GM23338 (cell line): Measurements from ENCODE around the gene RFX4. TPM values are rescaled to one million over a fixed set of nuclear protein-coding genes. Genes with fewer than 3 reads are reported as not detected.
A peak's percentile ranks its signal among the peaks of the same experiment; 100 is the strongest.

ENCODE experiments used
- ATAC-seq: fragments of 200-7000 bp; cut with Tn5 transposase; 3 replicates; pipeline ENCODE4 v1.9.1; 2020
- DNase-seq: peaks from one replicate; pipeline ENCODE4 v3.0.0-alpha.2; 2015; ENCODE audit warnings: low spot score
- H2AFZ ChIP-seq: fragments of 200-600 bp; sonication (generic); 2 replicates; pipeline ENCODE4 v1.8.0; 2016; ENCODE audit warnings: antibody characterized with exemption, mild to moderate bottlenecking, moderate library complexity
- H3F3A ChIP-seq: fragments of 200-600 bp; sonication (generic); replicated peaks from 2 replicates; pipeline ENCODE4 v1.8.0; 2017; ENCODE audit warnings: antibody characterized with exemption, mixed run types, low read depth
- H3K27ac ChIP-seq: fragments of 200-600 bp; sonication (generic); 2 replicates; pipeline ENCODE4 v1.6.1; 2016; ENCODE audit warnings: low read depth
- H3K27me3 ChIP-seq: fragments of 200-600 bp; sonication (generic); 2 replicates; pipeline ENCODE4 v1.8.0; 2016; ENCODE audit warnings: mild to moderate bottlenecking, mixed run types, moderate library complexity; ENCODE audit not compliant: insufficient read depth
- H3K36me3 ChIP-seq: fragments of 200-600 bp; sonication (generic); 2 replicates; pipeline ENCODE4 v1.8.0; 2016; ENCODE audit warnings: mild to moderate bottlenecking; ENCODE audit not compliant: insufficient read depth
- H3K4me1 ChIP-seq: fragments of 200-600 bp; sonication (generic); 2 replicates; pipeline ENCODE4 v1.8.0; 2016; ENCODE audit warnings: mild to moderate bottlenecking, moderate library complexity; ENCODE audit not compliant: insufficient read depth
- H3K4me2 ChIP-seq: fragments of 200-600 bp; sonication (generic); 2 replicates; pipeline ENCODE4 v1.7.1; 2017; ENCODE audit warnings: mixed run types
- H3K4me3 ChIP-seq: fragments of 200-600 bp; sonication (generic); 2 replicates; pipeline ENCODE4 v1.6.1; 2016; ENCODE audit warnings: mixed run types
- H3K79me2 ChIP-seq: fragments of 200-600 bp; sonication (generic); replicated peaks from 2 replicates; pipeline ENCODE4 v1.8.0; 2017; ENCODE audit warnings: mild to moderate bottlenecking; ENCODE audit not compliant: insufficient read depth
- H3K9me2 ChIP-seq: fragments of 200-600 bp; sonication (generic); 2 replicates; pipeline ENCODE4 v1.8.0; 2017; ENCODE audit not compliant: insufficient read depth
- H4K20me1 ChIP-seq: fragments of 200-600 bp; sonication (generic); replicated peaks from 2 replicates; pipeline ENCODE4 v1.8.0; 2017; ENCODE audit warnings: mild to moderate bottlenecking; ENCODE audit not compliant: insufficient read depth
- H3K27ac Mint-ChIP-seq: 2 replicates; pipeline ENCODE4 v1.8.0; 2020; ENCODE audit warnings: inconsistent platforms, mild to moderate bottlenecking, moderate library complexity, mixed read lengths
- H3K27me3 Mint-ChIP-seq: 3 replicates; pipeline ENCODE4 v1.8.0; 2022; ENCODE audit warnings: low read depth, mild to moderate bottlenecking, moderate library complexity, mixed read lengths, inconsistent platforms; ENCODE audit not compliant: insufficient read depth, poor library complexity
- H3K36me3 Mint-ChIP-seq: 3 replicates; pipeline ENCODE4 v1.8.0; 2021; ENCODE audit warnings: low read depth, mild to moderate bottlenecking, inconsistent platforms, moderate library complexity, mixed read lengths
- H3K4me1 Mint-ChIP-seq: 3 replicates; pipeline ENCODE4 v1.8.0; 2020; ENCODE audit warnings: mild to moderate bottlenecking, inconsistent platforms, mixed read lengths
- H3K4me3 Mint-ChIP-seq: 3 replicates; pipeline ENCODE4 v1.8.0; 2021; ENCODE audit warnings: moderate library complexity, mild to moderate bottlenecking, inconsistent platforms, mixed read lengths
- H3K9me3 Mint-ChIP-seq: 3 replicates; pipeline ENCODE4 v1.8.0; 2020; ENCODE audit warnings: moderate library complexity, mild to moderate bottlenecking, inconsistent platforms, mixed read lengths
- CREB1 ChIP-seq: fragments of 250-450 bp; sonication (Bioruptor Pico); IDR thresholded peaks from 2 replicates; pipeline ENCODE4 v1.5.0; 2020; ENCODE audit warnings: low read depth, mild to moderate bottlenecking, moderate library complexity
- CTCF ChIP-seq, 2 experiments: fragments of 200-600 bp in 1 of 2; sonication (generic) in 1 of 2; conservative IDR thresholded peaks; 2 replicates each; pipeline versions ENCODE4 v1.5.1 to v1.6.1; 2016 to 2017; ENCODE audit warnings: antibody characterized with exemption in 2 of 2, low read depth in 2 of 2, mild to moderate bottlenecking in 2 of 2, moderate library complexity in 1 of 2
- EZH2 ChIP-seq: fragments of 200-600 bp; sonication (generic); IDR thresholded peaks from one replicate; pipeline ENCODE4 v1.8.0; 2017; ENCODE audit warnings: antibody characterized with exemption, mild to moderate bottlenecking, low read depth; ENCODE audit not compliant: unreplicated experiment
- NANOG ChIP-seq: IDR thresholded peaks from 2 replicates; pipeline ENCODE4 v1.6.1; 2016; ENCODE audit warnings: antibody characterized with exemption, borderline replicate concordance
- POLR2AphosphoS5 ChIP-seq: IDR thresholded peaks from 2 replicates; pipeline ENCODE4 v1.6.1; 2016; ENCODE audit warnings: antibody characterized with exemption, low read depth
- ZNF331 ChIP-seq: fragments of 250-450 bp; sonication (Bioruptor Pico); IDR thresholded peaks from 2 replicates; pipeline ENCODE4 v1.5.0; 2020; ENCODE audit warnings: low read depth, mild to moderate bottlenecking, moderate library complexity
- ZNF462 ChIP-seq: fragments of 250-450 bp; sonication (Bioruptor Pico); IDR thresholded peaks from 2 replicates; pipeline ENCODE4 v1.5.0; 2020; ENCODE audit warnings: mild to moderate bottlenecking, moderate library complexity
- long read RNA-seq: library from polyadenylated mRNA; unstranded; transcript quantifications from one replicate; pipeline ENCODE4 v2.0.0, GENCODE V29; 2020; ENCODE audit not compliant: unreplicated experiment
- polyA plus RNA-seq: library from polyadenylated mRNA; unstranded; fragments of >200 nt; fragmentation: Nextera tagmentation; extraction: Ambion mirVana; gene quantifications from 2 replicates; pipeline ENCODE4 v1.2.1, GENCODE V29; 2016
- total RNA-seq: library from RNA; depleted of rRNA; stranded (reverse); fragments of >200 nt; shearing (Covaris generic); gene quantifications from 2 replicates; pipeline ENCODE4 v1.2.3, GENCODE V29; 2014; rRNA removed

Gene RFX4
- total RNA-seq (2.1 TPM in 1 of 2 replicates, not detected in the other), polyA plus RNA-seq (0.23 and 0.49 TPM in 2 replicates)
- long read RNA-seq, result 0 reads

- peak within 1 kb of the TSS; percentile 97 for H3K4me2 ChIP-seq
- no peaks in the 10 kb centered on the region; the same call in 2 of the 3 replicates for H3K36me3 Mint-ChIP-seq
- DNase-seq (peak; percentile 90), ATAC-seq (peak; percentile 18)
- H3K4me1 Mint-ChIP-seq, result peaks cover 43% of the 10 kb centered on the region
- H3K4me1 ChIP-seq, result peaks cover 33% of the 10 kb centered on the region
- TF ChIP-seq POLR2AphosphoS5 (no peak), ZNF331 (CRISPR knock-in tag) (no peak), CREB1 (CRISPR knock-in tag) (peak; percentile 43), ZNF462 (CRISPR knock-in tag) (no peak), CTCF (conservative IDR thresholded peaks at IDR 0.05; ENCODE audit: low read depth in 2 of 2) (no peak), EZH2 (no peak), NANOG (peak; percentile 39; the same call in 1 of the 2 replicates)
- H3K79me2 ChIP-seq, result no peaks in the 10 kb centered on the region
- H3K27ac Mint-ChIP-seq, result no peak within 1 kb of the TSS; the same call in 1 of the 2 replicates
- peak within 1 kb of the TSS; percentile 73 for H3K4me3 Mint-ChIP-seq
- H3K4me3 ChIP-seq, result peak within 1 kb of the TSS; percentile 74
- peaks cover 84% of the 10 kb centered on the region for H3K27me3 ChIP-seq
- H3K27me3 Mint-ChIP-seq, result peaks cover 84% of the 10 kb centered on the region
- peaks cover 3% of the 10 kb centered on the region; the same call in 2 of the 3 replicates for H3K9me3 Mint-ChIP-seq
- no peaks in the 10 kb centered on the region for H3K36me3 ChIP-seq
- peaks cover 10% of the 10 kb centered on the region; the same call in 1 of the 2 replicates for H3F3A ChIP-seq
- no peak within 1 kb of the TSS for H3K27ac ChIP-seq
- no peaks in the 10 kb centered on the region for H3K9me2 ChIP-seq
- H2AFZ ChIP-seq, result peak within 1 kb of the TSS; percentile 56; the same call in 1 of the 2 replicates
- H4K20me1 ChIP-seq, result peaks cover 10% of the 10 kb centered on the region
Measured at GRCh38 chr12:106582641-106583230, at the start of gene RFX4. Gene RFX4, plus strand, starts transcription at chr12:106583004. Its CDS starts 317 bp downstream, at chr12:106583321.
